ENCODE results near the gene AGAP3.

Gene AGAP3

DNA sequence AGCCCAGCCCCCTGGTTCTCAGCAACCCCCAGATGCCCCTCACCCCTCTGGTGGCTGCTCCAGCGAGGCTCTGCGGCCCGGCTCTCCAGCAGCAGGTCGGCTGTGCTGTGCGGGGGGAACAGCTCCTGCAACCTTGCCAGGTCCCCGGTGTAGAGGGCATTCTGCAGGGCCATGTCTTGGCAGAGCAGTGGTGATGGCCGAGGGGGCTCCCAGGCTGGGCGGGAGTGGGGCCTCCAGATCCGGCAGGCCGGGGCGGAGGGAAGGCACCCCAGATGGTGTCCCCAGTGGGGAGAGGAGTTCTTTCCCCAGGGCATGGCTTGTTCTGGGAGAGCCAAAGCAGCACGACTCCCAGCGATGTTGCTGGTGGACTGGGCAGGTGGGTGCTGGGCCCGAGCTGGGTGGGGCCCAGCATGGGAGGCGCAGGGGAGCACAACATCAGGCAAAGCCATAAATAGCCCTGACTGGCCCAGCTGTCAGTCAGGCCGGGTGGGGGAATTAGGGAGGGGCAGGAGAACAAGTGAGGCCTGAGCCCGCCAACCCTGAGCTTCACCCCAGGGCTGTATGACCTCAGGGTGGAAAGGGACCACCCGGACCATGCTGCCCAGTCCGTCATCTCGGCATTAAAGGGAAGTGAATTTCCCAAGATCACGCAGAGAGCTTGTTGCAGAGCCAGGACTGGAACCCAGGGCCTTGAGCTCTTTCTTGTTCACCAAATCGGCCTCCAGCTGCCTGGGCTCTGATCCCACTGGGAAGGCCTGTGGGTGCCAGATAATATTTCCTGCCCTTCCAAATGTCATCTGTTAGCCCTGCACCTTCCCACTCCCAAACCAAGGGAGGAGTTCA, 101.4 kb downstream of the AGAP3 start:
- DNase-seq (ENCODE audit: low spot score): no peak

- no peak for DNase-seq (ENCODE audit: low spot score)
Measured at GRCh38 chr7:151188252-151188542, 101.9 kb downstream of the AGAP3 start.

GRCh38 chr7:151189038-151189437, 102.8 kb downstream of the AGAP3 start:
- no peak for DNase-seq (ENCODE audit: low spot score)

DNA sequence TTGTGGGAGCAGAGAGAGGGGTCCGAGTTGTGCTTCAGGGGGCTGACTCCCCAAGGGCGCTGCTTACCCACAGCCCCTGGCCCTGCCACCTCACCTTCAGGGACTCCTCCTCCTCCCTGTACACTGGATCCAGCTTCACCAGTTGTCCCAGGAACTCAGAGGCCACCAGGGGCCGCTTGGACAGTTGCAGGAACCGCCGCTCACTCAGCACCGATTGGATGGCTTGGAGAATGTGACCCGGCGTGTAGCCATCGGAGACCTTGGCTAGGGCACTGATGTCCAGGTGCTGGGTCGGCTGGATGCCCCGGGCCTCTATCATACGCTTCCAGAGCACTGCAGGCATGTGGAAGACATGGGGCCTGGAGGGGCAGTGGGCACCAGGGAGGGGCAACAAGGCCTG, 105.3 kb downstream of the AGAP3 start:
- no peak for DNase-seq (ENCODE audit: low spot score)

- DNase-seq (ENCODE audit: low spot score): no peak
Measured at GRCh38 chr7:151192002-151192539, 105.8 kb downstream of the AGAP3 start.

- DNase-seq (ENCODE audit: low spot score): no peak
Measured at GRCh38 chr7:151193203-151193978, 107.1 kb downstream of the AGAP3 start.

Data from CD4-positive, alpha-beta T cell treated with Interleukin-2 at 100 ng/mL for 4 hours (primary cell).